NCI-H2081 treated with DMSO at 0.1 percent for 48 hours (cell line): ENCODE results near the gene EXPH5.
A peak's percentile ranks its signal among the peaks of the same experiment; 100 is the strongest.
"Not testable (repeated sequence)": the region's sequence is repeated elsewhere in the genome, so short reads cannot be mapped to it uniquely, and the experiment has no call there.

Experiments
- DNase-seq: peaks from one replicate; lab custom pipeline; 2025; lab: John Stamatoyannopoulos, UW

EXPH5 gene

GRCh38 chr11:108593214-108593922 lies at the start of gene EXPH5:
Gene EXPH5, minus strand, starts transcription at chr11:108593768. Its CDS starts 232 bp downstream, at chr11:108593536.
- peak; percentile 84 for DNase-seq

GRCh38 chr11:108641752-108642151 lies 48.2 kb upstream of the EXPH5 start:
- not testable (repeated sequence) for DNase-seq

GRCh38 chr11:108639146-108639545 lies 45.6 kb upstream of the EXPH5 start:
- no peak for DNase-seq

- no peak for DNase-seq
Observed at GRCh38 chr11:108636222-108636621, 42.7 kb upstream of the EXPH5 start.

GRCh38 chr11:108635106-108635505 lies 41.5 kb upstream of the EXPH5 start:
- DNase-seq, result no peak

GRCh38 chr11:108632041-108632704 lies 38.6 kb upstream of the EXPH5 start:
- DNase-seq, result no peak

GRCh38 chr11:108629274-108629673 lies 35.7 kb upstream of the EXPH5 start:
- DNase-seq, result no peak

- no peak for DNase-seq
Observed at GRCh38 chr11:108628812-108629211, 35.2 kb upstream of the EXPH5 start.

GRCh38 chr11:108628326-108628725 lies 34.8 kb upstream of the EXPH5 start:
- no peak for DNase-seq

- DNase-seq, result no peak
Observed at GRCh38 chr11:108624196-108624925, 30.8 kb upstream of the EXPH5 start.

- no peak for DNase-seq
Observed at GRCh38 chr11:108622341-108622740, 28.8 kb upstream of the EXPH5 start.

GRCh38 chr11:108620958-108621772 lies 27.6 kb upstream of the EXPH5 start:
- DNase-seq, result no peak

- DNase-seq, result no peak
Observed at GRCh38 chr11:108618529-108618928, 25.0 kb upstream of the EXPH5 start.

GRCh38 chr11:108617055-108617454 lies 23.5 kb upstream of the EXPH5 start:
- DNase-seq, result no peak

- DNase-seq, result no peak
Observed at GRCh38 chr11:108616549-108616948, 23.0 kb upstream of the EXPH5 start.

GRCh38 chr11:108614086-108614485 lies 20.5 kb upstream of the EXPH5 start:
- no peak for DNase-seq

- DNase-seq, result no peak
Observed at GRCh38 chr11:108609682-108610081, 16.1 kb upstream of the EXPH5 start.

- no peak for DNase-seq
Observed at GRCh38 chr11:108608548-108608947, 15.0 kb upstream of the EXPH5 start.

- no peak for DNase-seq
Observed at GRCh38 chr11:108606495-108607160, 13.1 kb upstream of the EXPH5 start.

GRCh38 chr11:108606070-108606469 lies 12.5 kb upstream of the EXPH5 start:
- DNase-seq, result no peak

- DNase-seq, result not testable (repeated sequence)
Observed at GRCh38 chr11:108602818-108603217, 9.2 kb upstream of the EXPH5 start.

- DNase-seq, result no peak
Observed at GRCh38 chr11:108601150-108601549, 7.6 kb upstream of the EXPH5 start.
